OCI-LY7 (cell line): ENCODE measurements around the gene PLD6. TPM values are rescaled to one million over a fixed set of nuclear protein-coding genes. Genes with fewer than 3 reads are reported as not detected.

Experiments used
- BruUV-seq: library from RNA; stranded (reverse); fragments of 400-500 nt; replicated peaks from 2 replicates; lab custom pipeline; 2021; lab: Mats Ljungman, UMichigan
- CTCF ChIA-PET: fragments of 300-600 bp; sonication (Branson Sonifier 250); formaldehyde crosslinking; loops from one replicate; lab custom pipeline; 2022; ENCODE audit warnings: antibody characterized with exemption; ENCODE audit not compliant: unreplicated experiment; lab: Charles Lee
- POLR2A ChIA-PET: fragments of 300-600 bp; sonication (Branson Sonifier 250); formaldehyde crosslinking; loops from one replicate; lab custom pipeline; 2022; ENCODE audit warnings: antibody characterized with exemption; lab: Charles Lee
- DNase-seq: peaks from one replicate; pipeline ENCODE4 v3.0.0-alpha.2; 2015; ENCODE audit warnings: low spot score
- H2AFZ ChIP-seq: fragments of 200-600 bp; sonication (generic), shearing (Covaris generic); 2 replicates; pipeline ENCODE4 v1.6.1; 2014; ENCODE audit warnings: mild to moderate bottlenecking, antibody characterized with exemption, low read length, moderate library complexity
- H3K27ac ChIP-seq: fragments of 200-600 bp; sonication (generic); 2 replicates; pipeline ENCODE4 v1.5.1; 2014; ENCODE audit warnings: mixed run types, low read depth, mild to moderate bottlenecking, moderate library complexity, low read length, inconsistent platforms; ENCODE audit not compliant: poor library complexity, severe bottlenecking
- H3K36me3 ChIP-seq: fragments of 200-600 bp; sonication (generic); 2 replicates; pipeline ENCODE4 v1.6.1; 2014; ENCODE audit warnings: mild to moderate bottlenecking, antibody characterized with exemption, low read length, moderate library complexity, mixed read lengths; ENCODE audit not compliant: insufficient read depth
- H3K4me1 ChIP-seq: fragments of 200-600 bp; sonication (generic); 2 replicates; pipeline ENCODE4 v1.5.1; 2014; ENCODE audit warnings: mild to moderate bottlenecking, low read length; ENCODE audit not compliant: insufficient read depth, poor library complexity, severe bottlenecking
- H3K4me2 ChIP-seq: fragments of 200-600 bp; sonication (generic); 2 replicates; pipeline ENCODE4 v1.6.1; 2014; ENCODE audit warnings: mild to moderate bottlenecking, low read length
- H3K4me3 ChIP-seq: fragments of 200-600 bp; sonication (generic); 2 replicates; pipeline ENCODE4 v1.5.1; 2014; ENCODE audit warnings: mild to moderate bottlenecking, low read depth, low read length; ENCODE audit not compliant: poor library complexity, severe bottlenecking
- H3K79me2 ChIP-seq: fragments of 200-600 bp; sonication (generic); 2 replicates; pipeline ENCODE4 v1.6.1; 2016; ENCODE audit warnings: low read depth, mild to moderate bottlenecking, low read length, moderate library complexity, mixed read lengths; ENCODE audit not compliant: insufficient read depth
- H3K9me2 ChIP-seq: fragments of 200-600 bp; sonication (generic); 2 replicates; pipeline ENCODE4 v1.6.1; 2016; ENCODE audit warnings: mild to moderate bottlenecking, low read length, mixed read lengths; ENCODE audit not compliant: insufficient read depth
- H3K9me3 ChIP-seq: fragments of 200-600 bp; sonication (generic); 2 replicates; pipeline ENCODE4 v1.6.1; 2014; ENCODE audit warnings: mild to moderate bottlenecking, mixed run types, low read length, mixed read lengths
- H4K20me1 ChIP-seq: fragments of 200-600 bp; sonication (generic); 2 replicates; pipeline ENCODE4 v1.6.1; 2014; ENCODE audit warnings: mild to moderate bottlenecking, antibody characterized with exemption, low read length, moderate library complexity, mixed read lengths; ENCODE audit not compliant: insufficient read depth
- CTCF ChIP-seq: fragments of 200-600 bp; sonication (generic); conservative IDR thresholded peaks from 2 replicates; pipeline ENCODE4 v1.5.1; 2014; ENCODE audit warnings: mild to moderate bottlenecking, antibody characterized with exemption, low read length, moderate library complexity, mixed read lengths
- EZH2phosphoT487 ChIP-seq: fragments of 200-600 bp; sonication (generic); IDR thresholded peaks from 2 replicates; pipeline ENCODE4 v1.6.1; 2018; ENCODE audit warnings: low read depth, borderline replicate concordance, mild to moderate bottlenecking, mixed run types, antibody characterized with exemption, low read length, moderate library complexity, mixed read lengths
- intact Hi-C: fragments of 100-400 bp; cut with micrococcal nuclease; formaldehyde crosslinking; loops from one replicate; pipeline ENCODE4 v1.10.0; 2022; ENCODE audit not compliant: unreplicated experiment
- total RNA-seq, 2 experiments: library from RNA; depleted of rRNA in 1 of 2; stranded (reverse); fragments of >200 nt in 1 of 2; shearing (Covaris generic) in 1 of 2; gene quantifications; 2 replicates each; pipeline ENCODE4 v1.2.3, GENCODE V29; 2014 to 2022

PLD6 gene
- total RNA-seq, 2 experiments from 2014 or later: not detected

GRCh38 chr17:17189559-17189958 lies 16.6 kb downstream of the PLD6 start:
- Histone ChIP-seq H3K27ac (no peak overlapping the region), H3K4me2 (no peak overlapping the region), H3K79me2 (no peaks in the 10 kb centered on the region), H3K4me1 (no peaks in the 10 kb centered on the region), H2AFZ (no peak overlapping the region), H3K9me2 (no peaks in the 10 kb centered on the region), H3K36me3 (no peaks in the 10 kb centered on the region), H3K9me3 (no peaks in the 10 kb centered on the region), H3K4me3 (no peak overlapping the region), H4K20me1 (no peaks in the 10 kb centered on the region)
- DNase-seq: no peak
- intact Hi-C loops: no loop called here
- TF ChIP-seq CTCF (no peak), EZH2phosphoT487 (no peak)
- BruUV-seq: no TSS peak
- CTCF ChIA-PET: no interaction called here
- POLR2A ChIA-PET: no interaction called here

GRCh38 chr17:17188586-17188985 lies 17.5 kb downstream of the PLD6 start:
- TF ChIP-seq EZH2phosphoT487 (no peak), CTCF (no peak)
- H3K36me3 ChIP-seq: no peaks in the 10 kb centered on the region

GRCh38 chr17:17186551-17187505 lies 19.3 kb downstream of the PLD6 start:
- DNase-seq: no peak
- peaks cover 10% of the 10 kb centered on the region for H3K4me1 ChIP-seq
- no peaks in the 10 kb centered on the region for H3K79me2 ChIP-seq
- H3K9me2 ChIP-seq: no peaks in the 10 kb centered on the region
- H3K4me3 ChIP-seq: no peak overlapping the region
- no peak overlapping the region for H3K4me2 ChIP-seq
- intact Hi-C loops: no loop called here
- H3K27ac ChIP-seq: no peak overlapping the region
- no peaks in the 10 kb centered on the region for H4K20me1 ChIP-seq
- H3K36me3 ChIP-seq: peaks cover 5% of the 10 kb centered on the region; the same call in 1 of the 2 replicates
- H3K9me3 ChIP-seq: no peaks in the 10 kb centered on the region
- ChIA-PET POLR2A (interaction anchor here (0.6 kb wide), 1 partner anchor 80 kb away, joined by 4 read pairs; no protein-coding TSS in a partner anchor), CTCF (no interaction called here)
- no peak overlapping the region for H2AFZ ChIP-seq
- TF ChIP-seq CTCF (no peak), EZH2phosphoT487 (no peak)
- BruUV-seq: no TSS peak

More at GRCh38 chr17:17188586-17188985, 17.5 kb downstream of the PLD6 start:
- H4K20me1 ChIP-seq: no peaks in the 10 kb centered on the region
- no peak overlapping the region for H3K4me3 ChIP-seq
- no peak for DNase-seq
- intact Hi-C loops: no loop called here
- no peak overlapping the region for H2AFZ ChIP-seq
- no peaks in the 10 kb centered on the region for H3K9me2 ChIP-seq
- no TSS peak for BruUV-seq
- ChIA-PET CTCF (no interaction called here), POLR2A (no interaction called here)
- no peak overlapping the region for H3K27ac ChIP-seq
- no peak overlapping the region for H3K4me2 ChIP-seq
- H3K4me1 ChIP-seq: no peaks in the 10 kb centered on the region
- H3K79me2 ChIP-seq: no peaks in the 10 kb centered on the region
- H3K9me3 ChIP-seq: no peaks in the 10 kb centered on the region
